MG63 (cell line): ENCODE data around the gene NUDCD2. TPM values are rescaled to one million over a fixed set of nuclear protein-coding genes. Genes with fewer than 3 reads are reported as not detected.
"Not testable (repeated sequence)": the region's sequence is repeated elsewhere in the genome, so short reads cannot be mapped to it uniquely, and the experiment has no call there.

Experiments
- DNase-seq: peaks from one replicate; pipeline ENCODE4 v3.0.0-alpha.2; 2020
- H3K27me3 ChIP-seq: fragments of 250-450 bp; sonication (Bioruptor Pico); 2 replicates; pipeline ENCODE4 v1.5.1; 2020; ENCODE audit warnings: mild to moderate bottlenecking, moderate library complexity
- H3K36me3 ChIP-seq: fragments of 250-450 bp; sonication (Bioruptor Pico); 2 replicates; pipeline ENCODE4 v1.5.1; 2020; ENCODE audit warnings: mild to moderate bottlenecking, moderate library complexity
- H3K4me3 ChIP-seq: fragments of 250-450 bp; sonication (Bioruptor Pico); 2 replicates; pipeline ENCODE4 v1.5.1; 2020; ENCODE audit warnings: mild to moderate bottlenecking, moderate library complexity
- H3K9me3 ChIP-seq: fragments of 250-450 bp; sonication (Bioruptor Pico); 2 replicates; pipeline ENCODE4 v1.5.1; 2020; ENCODE audit warnings: mild to moderate bottlenecking, moderate library complexity
- total RNA-seq: library from RNA; depleted of rRNA; stranded (reverse); fragments of >200 nt; shearing (Covaris generic); gene quantifications from 2 replicates; pipeline ENCODE4 v1.2.3, GENCODE V29; 2014; ENCODE audit warnings: low replicate concordance

The NUDCD2 gene
- total RNA-seq, 1 experiment from 2014 or later, result 16.4 TPM

GRCh38 chr5:163445345-163445744, 14.6 kb downstream of the NUDCD2 start:
- Histone ChIP-seq H3K36me3 (peaks cover 92% of the 10 kb centered on the region), H3K27me3 (no peaks in the 10 kb centered on the region), H3K9me3 (no peaks in the 10 kb centered on the region), H3K4me3 (no peak overlapping the region)
- no peak for DNase-seq

GRCh38 chr5:163444526-163444925, 15.4 kb downstream of the NUDCD2 start:
- Histone ChIP-seq H3K9me3 (no peaks in the 10 kb centered on the region), H3K36me3 (peaks cover 94% of the 10 kb centered on the region), H3K4me3 (no peak overlapping the region)

DNA sequence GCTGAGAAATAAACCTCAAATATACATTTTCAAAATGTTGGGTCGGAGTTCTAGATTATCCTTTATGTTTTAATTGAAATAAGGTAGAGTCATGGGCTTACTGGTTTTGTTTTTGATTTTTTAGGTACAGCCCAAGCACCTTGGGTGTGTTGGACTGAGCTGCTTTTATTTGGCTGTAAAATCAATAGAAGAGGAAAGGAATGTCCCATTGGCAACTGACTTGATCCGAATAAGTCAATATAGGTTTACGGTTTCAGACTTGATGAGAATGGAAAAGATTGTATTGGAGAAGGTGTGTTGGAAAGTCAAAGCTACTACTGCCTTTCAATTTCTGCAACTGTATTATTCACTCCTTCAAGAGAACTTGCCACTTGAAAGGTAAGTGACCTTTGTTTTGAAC, 18.9 kb downstream of the NUDCD2 start:
- Histone ChIP-seq H3K36me3 (peaks cover 64% of the 10 kb centered on the region), H3K27me3 (no peaks in the 10 kb centered on the region), H3K4me3 (no peak overlapping the region), H3K9me3 (no peaks in the 10 kb centered on the region)
- DNase-seq, result no peak

More at GRCh38 chr5:163444526-163444925, 15.4 kb downstream of the NUDCD2 start:
- DNase-seq, result no peak
- H3K27me3 ChIP-seq, result no peaks in the 10 kb centered on the region

DNA sequence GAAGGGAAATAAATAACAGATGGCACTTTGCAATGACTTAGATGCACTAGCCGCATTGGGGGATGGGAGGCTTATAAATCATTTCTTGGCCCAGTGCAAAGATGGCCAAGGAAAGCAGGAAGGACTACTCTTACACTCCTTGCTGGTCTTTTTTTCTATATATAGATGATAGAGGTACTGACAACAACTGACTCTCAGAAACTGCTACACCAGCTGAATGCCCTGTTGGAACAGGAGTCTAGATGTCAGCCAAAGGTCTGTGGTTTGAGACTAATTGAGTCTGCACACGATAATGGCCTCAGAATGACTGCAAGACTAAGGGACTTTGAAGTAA, 20.8 kb downstream of the NUDCD2 start:
- no peaks in the 10 kb centered on the region for H3K27me3 ChIP-seq
- peak overlapping the region; percentile 89 for H3K4me3 ChIP-seq
- H3K9me3 ChIP-seq, result no peaks in the 10 kb centered on the region
- peak; percentile 26 for DNase-seq
- H3K36me3 ChIP-seq, result peaks cover 48% of the 10 kb centered on the region

- peak within 1 kb of the TSS; percentile 89 for H3K4me3 ChIP-seq
- H3K9me3 ChIP-seq, result no peaks in the 10 kb centered on the region
- DNase-seq, result peak; percentile 99
- peaks cover 35% of the 10 kb centered on the region for H3K36me3 ChIP-seq
- H3K27me3 ChIP-seq, result no peaks in the 10 kb centered on the region
Observed at GRCh38 chr5:163437309-163438182, 22.4 kb downstream of the NUDCD2 start, which contains the start of gene CCNG1. Gene CCNG1 (plus strand): TSS chr5:163437595. CDS start chr5:163439257, 1,662 bp downstream.

DNA sequence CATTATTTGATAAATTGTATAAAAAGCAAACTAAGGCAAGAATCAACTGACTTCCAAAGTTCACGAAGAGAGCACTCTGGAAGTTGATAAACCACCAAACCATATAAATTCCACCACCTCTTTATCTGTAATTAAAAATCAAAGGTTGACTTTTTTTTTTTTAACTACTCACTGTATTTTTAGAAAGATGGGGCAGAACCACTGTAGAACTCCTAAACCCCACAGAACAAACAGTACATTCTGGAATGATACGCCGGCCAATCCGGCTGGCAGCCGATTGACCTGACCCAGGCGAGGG, 22.9 kb downstream of the NUDCD2 start:
- no peak for DNase-seq
- H3K27me3 ChIP-seq, result no peaks in the 10 kb centered on the region
- H3K9me3 ChIP-seq, result no peaks in the 10 kb centered on the region
- H3K4me3 ChIP-seq, result peak overlapping the region; percentile 89
- peaks cover 29% of the 10 kb centered on the region for H3K36me3 ChIP-seq

DNA sequence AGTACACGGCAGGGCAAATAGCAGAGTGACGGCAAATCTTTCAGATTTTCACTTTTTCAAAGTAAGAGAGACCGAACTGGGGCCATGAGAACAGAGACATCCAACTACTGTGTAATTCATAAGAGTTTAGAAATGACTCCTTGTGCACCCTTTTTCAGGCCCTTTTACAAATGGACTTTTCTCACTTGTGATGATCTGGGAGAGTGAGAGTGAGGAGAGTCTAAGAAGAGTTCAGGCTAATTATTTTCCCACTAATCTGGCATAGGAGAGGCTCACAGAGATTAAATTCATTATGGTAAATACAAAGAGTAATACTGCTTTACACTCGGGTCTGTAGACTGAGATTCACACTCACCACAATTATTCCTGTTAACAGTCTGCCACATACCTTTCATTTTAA, 23.4 kb downstream of the NUDCD2 start:
- no peaks in the 10 kb centered on the region for H3K9me3 ChIP-seq
- no peaks in the 10 kb centered on the region for H3K27me3 ChIP-seq
- no peak for DNase-seq
- peaks cover 25% of the 10 kb centered on the region for H3K36me3 ChIP-seq
- peak overlapping the region; percentile 89 for H3K4me3 ChIP-seq

GRCh38 chr5:163434401-163434866, 25.5 kb downstream of the NUDCD2 start:
- H3K36me3 ChIP-seq, result peaks cover 4% of the 10 kb centered on the region
- no peaks in the 10 kb centered on the region for H3K9me3 ChIP-seq
- peak; percentile 14 for DNase-seq
- H3K4me3 ChIP-seq, result no peak overlapping the region
- H3K27me3 ChIP-seq, result peaks cover 6% of the 10 kb centered on the region; the same call in 1 of the 2 replicates

DNA sequence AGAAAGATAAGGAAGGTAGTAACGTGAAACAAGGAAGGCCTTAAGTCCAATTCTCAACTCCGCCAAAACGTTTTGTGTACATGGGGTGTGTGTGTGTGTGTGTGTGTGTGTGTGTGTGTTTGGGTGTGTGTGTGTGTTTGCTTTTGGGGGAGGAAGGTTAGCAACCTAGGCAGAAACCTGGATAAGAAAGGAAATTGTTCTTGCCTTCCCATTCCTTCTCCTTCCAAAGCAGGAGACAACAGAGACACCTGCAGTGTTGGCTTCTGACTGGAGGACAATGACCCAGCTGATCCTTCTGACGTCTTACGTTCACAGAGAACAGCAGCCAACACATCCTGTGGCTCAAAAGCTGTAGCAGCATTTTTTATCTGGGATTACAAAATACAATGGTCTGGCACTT, 26.6 kb downstream of the NUDCD2 start:
- no peaks in the 10 kb centered on the region for H3K36me3 ChIP-seq
- H3K4me3 ChIP-seq, result no peak overlapping the region
- no peak for DNase-seq
- no peaks in the 10 kb centered on the region for H3K9me3 ChIP-seq
- peaks cover 6% of the 10 kb centered on the region; the same call in 1 of the 2 replicates for H3K27me3 ChIP-seq

- no peak for DNase-seq
- Histone ChIP-seq H3K36me3 (no peaks in the 10 kb centered on the region), H3K4me3 (no peak overlapping the region), H3K27me3 (peaks cover 6% of the 10 kb centered on the region; the same call in 1 of the 2 replicates), H3K9me3 (no peaks in the 10 kb centered on the region)
Observed at GRCh38 chr5:163432544-163432943, 27.4 kb downstream of the NUDCD2 start.

GRCh38 chr5:163426128-163426527, 33.8 kb downstream of the NUDCD2 start:
- peaks cover 11% of the 10 kb centered on the region; the same call in 1 of the 2 replicates for H3K27me3 ChIP-seq
- not testable (repeated sequence) for DNase-seq, H3K9me3 ChIP-seq, H3K36me3 ChIP-seq, H3K4me3 ChIP-seq

GRCh38 chr5:163424836-163425235, 35.1 kb downstream of the NUDCD2 start:
- H3K36me3 ChIP-seq, result no peaks in the 10 kb centered on the region
- no peaks in the 10 kb centered on the region; the same call in 1 of the 2 replicates for H3K9me3 ChIP-seq
- no peak overlapping the region for H3K4me3 ChIP-seq
- DNase-seq, result no peak
- H3K27me3 ChIP-seq, result peaks cover 8% of the 10 kb centered on the region; the same call in 1 of the 2 replicates

- H3K9me3 ChIP-seq, DNase-seq, H3K36me3 ChIP-seq, H3K4me3 ChIP-seq: not testable (repeated sequence)
- H3K27me3 ChIP-seq, result peaks cover 28% of the 10 kb centered on the region
Observed at GRCh38 chr5:163415673-163416072, 44.2 kb downstream of the NUDCD2 start.

DNA sequence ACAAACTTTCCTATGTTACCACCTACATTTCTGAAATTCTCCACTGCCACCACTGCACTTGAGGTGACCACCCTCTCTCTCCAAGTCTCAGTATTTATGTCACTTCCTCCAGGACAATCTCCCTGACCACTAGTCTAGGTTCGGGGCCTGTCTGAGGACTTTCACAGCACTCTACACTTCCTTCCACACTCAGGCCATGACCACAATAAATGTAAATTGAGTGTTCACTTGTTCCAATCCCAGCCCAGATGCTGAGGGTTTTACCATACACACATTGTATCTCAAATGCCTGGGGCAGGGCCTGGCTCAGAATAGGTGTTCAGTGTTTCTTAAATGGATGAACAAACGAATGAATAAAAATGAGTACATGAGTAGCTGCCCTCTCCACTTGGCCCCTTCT, 49.4 kb downstream of the NUDCD2 start:
- H3K9me3 ChIP-seq, result no peaks in the 10 kb centered on the region
- DNase-seq, result no peak
- H3K4me3 ChIP-seq, result no peak overlapping the region
- H3K36me3 ChIP-seq, result no peaks in the 10 kb centered on the region
- H3K27me3 ChIP-seq, result peaks cover 14% of the 10 kb centered on the region

DNA sequence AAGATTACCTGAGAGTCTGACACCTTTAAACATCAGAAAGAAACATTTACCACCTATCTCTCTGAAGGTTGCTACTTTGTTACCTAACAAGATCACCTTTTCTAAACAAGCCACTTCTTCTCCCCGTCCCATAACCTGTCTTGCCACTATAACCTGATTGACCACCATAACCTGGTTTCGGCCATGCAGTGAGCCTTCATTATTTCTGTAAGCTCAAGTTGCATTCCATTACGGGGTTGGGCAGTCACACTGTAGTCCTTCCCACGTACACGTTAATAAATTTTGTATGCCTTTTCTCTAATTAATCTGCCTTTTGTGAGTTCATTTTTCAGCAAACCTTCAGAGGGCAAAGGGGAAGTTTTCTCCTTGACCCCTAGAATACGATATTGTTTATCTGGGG, 50.5 kb downstream of the NUDCD2 start:
- H3K9me3 ChIP-seq, result no peaks in the 10 kb centered on the region
- peaks cover 10% of the 10 kb centered on the region for H3K27me3 ChIP-seq

DNA sequence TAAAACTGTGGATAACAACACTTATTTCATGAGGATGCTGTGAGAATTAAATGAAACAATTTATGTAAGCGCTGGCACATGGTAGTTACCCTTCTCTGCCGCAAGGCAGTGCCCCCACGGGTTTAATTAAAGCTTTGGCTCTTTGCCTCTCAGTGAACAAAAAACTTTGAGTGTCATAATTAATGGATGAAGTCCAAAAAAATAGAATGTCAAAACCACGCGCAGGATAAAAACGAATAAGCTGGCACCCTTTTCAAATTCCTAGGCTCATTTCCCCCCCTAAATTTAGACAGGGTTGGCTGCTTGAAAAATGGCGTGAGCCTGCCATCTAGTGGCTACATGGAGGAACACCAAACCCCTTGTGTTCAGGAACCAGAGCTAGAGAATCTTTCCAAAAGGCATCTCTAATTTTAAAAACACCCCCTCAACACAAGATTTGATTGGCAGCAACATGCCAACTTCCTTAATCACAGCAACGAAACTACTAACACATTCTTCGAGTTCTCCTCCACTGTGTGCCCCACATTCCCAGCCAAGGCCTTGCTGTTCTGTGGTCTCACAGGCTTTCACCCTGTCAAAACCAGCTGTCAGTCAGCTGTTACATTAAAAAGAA, 51.5 kb downstream of the NUDCD2 start:
- Histone ChIP-seq H3K9me3 (no peaks in the 10 kb centered on the region), H3K27me3 (peaks cover 5% of the 10 kb centered on the region), H3K36me3 (no peaks in the 10 kb centered on the region), H3K4me3 (no peak overlapping the region)
- peak; percentile 59 for DNase-seq

More for the DNA sequence above, 50.5 kb downstream of the NUDCD2 start:
- DNase-seq, result no peak
- no peaks in the 10 kb centered on the region for H3K36me3 ChIP-seq
- H3K4me3 ChIP-seq, result no peak overlapping the region

DNA sequence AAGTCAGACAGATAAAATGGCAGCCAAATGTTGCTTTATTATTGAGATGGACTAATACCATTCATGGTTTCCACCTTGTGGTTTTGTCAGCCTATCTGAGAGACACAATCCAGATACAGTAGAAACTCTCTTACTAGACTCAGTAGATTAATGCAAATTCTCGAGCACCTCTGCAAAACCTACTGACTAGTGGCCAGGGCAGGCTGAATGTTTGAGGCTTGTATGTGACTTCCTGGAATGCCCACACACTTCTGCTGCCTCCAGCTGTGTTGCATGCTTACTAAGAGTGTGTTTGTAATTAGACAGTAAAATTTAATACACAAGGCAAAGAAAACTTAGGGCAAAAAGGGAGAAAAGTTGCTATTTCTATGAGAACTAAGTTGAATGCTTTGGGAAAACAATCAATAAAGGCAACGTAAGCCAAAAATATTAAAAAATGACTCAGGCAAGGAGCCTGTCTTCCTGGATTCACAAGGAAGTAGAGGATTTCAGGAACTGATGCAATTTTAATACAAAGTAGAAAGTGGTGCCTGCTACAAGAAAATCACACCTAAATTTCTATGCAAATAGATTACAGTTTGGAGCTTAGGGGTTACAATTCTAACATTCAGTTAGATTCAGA, 52.8 kb downstream of the NUDCD2 start:
- H3K4me3 ChIP-seq, result no peak overlapping the region
- H3K9me3 ChIP-seq, result no peaks in the 10 kb centered on the region
- H3K36me3 ChIP-seq, result no peaks in the 10 kb centered on the region
- peak; percentile 31 for DNase-seq
- peaks cover 9% of the 10 kb centered on the region for H3K27me3 ChIP-seq
